HG02588 (cell line): Measurements from ENCODE around the gene MSH5.
"Not testable (repeated sequence)": the region's sequence is repeated elsewhere in the genome, so short reads cannot be mapped to it uniquely, and the experiment has no call there.

Experiments
- ATAC-seq: cut with Tn5 transposase; IDR thresholded peaks from one replicate; pipeline ENCODE4 v1.9.1; 2021; ENCODE audit warnings: mild to moderate bottlenecking, moderate library complexity; ENCODE audit not compliant: unreplicated experiment

The MSH5 gene

DNA sequence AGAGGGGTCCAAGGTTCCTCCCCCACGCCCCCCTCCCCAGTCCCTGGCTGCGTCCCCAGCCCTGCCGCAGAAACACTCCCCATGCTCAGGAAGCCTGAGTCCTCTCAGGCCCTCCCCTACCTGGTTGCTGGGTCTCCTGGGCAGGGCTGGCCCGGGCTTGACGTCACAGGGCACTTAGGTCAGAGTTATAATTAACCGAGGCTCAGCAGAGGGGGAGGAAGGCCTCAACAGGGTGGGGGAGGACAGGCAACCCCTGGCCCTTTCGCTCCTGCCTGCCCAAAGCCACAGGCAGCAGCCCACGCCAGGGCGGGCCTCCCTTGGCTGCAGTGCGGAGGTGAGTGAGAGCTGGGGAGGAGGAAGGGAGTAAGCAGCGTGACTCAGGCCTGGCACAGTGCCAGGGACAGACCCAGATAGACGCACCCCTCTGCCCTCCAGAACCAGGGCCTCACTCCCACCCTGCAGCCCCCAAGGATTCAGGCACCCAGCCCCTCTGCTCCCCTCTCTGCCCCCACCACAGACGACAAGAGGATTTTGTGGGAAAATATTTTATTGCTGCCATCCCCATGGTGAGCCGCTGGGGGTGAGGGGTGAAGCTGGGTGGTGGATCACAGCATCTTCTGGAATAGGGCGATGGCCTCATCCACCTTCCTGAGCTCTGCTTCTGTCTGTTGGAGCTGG is 37.3 kb downstream of the MSH5 start, which contains the start of gene VWA7:
TSS of gene VWA7 (minus strand) at position 340 of the 678 bp plus-strand sequence. CDS start 549 bp downstream, outside the sequence.
- ATAC-seq: peak; percentile 72

DNA sequence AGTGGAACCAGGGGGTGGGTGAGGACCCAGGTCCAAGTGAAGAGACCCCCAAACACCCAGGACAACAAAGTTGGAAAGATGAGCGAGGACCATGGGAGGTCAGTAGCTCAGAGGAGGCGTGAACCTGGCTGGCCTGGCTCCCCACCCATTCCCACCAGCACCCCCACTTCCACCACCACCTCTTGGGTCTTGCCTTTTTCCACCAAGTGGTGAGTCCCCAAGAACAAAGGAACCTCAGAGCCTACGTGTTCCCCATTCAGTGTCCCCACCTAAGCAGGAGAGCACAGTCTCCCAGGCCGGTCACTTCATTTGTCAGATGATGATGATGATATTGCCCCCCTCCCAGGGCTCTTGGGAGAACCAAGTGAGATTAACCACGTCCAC is 37.9 kb downstream of the MSH5 start:
- ATAC-seq: no peak

DNA sequence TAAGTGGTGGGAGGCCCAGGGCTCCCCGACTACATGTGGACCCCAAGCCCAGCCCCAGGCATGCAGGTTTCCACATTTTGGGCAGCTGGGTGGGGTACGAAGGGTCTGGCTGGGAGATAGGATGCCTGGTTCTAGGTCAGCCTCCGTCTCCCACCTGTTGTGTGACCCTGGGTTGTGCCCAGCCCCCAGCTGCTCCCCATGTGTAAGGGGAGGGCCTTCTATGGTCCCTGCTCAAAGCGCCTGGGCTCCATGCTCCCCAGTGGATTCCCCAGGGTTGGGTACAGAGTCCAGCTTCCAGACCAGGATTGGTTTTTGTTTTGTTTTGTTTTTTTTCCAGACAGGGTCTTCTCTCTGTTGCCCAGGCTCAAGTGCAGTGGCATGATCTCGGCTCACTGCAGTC is 38.4 kb downstream of the MSH5 start:
- ATAC-seq: no peak

DNA sequence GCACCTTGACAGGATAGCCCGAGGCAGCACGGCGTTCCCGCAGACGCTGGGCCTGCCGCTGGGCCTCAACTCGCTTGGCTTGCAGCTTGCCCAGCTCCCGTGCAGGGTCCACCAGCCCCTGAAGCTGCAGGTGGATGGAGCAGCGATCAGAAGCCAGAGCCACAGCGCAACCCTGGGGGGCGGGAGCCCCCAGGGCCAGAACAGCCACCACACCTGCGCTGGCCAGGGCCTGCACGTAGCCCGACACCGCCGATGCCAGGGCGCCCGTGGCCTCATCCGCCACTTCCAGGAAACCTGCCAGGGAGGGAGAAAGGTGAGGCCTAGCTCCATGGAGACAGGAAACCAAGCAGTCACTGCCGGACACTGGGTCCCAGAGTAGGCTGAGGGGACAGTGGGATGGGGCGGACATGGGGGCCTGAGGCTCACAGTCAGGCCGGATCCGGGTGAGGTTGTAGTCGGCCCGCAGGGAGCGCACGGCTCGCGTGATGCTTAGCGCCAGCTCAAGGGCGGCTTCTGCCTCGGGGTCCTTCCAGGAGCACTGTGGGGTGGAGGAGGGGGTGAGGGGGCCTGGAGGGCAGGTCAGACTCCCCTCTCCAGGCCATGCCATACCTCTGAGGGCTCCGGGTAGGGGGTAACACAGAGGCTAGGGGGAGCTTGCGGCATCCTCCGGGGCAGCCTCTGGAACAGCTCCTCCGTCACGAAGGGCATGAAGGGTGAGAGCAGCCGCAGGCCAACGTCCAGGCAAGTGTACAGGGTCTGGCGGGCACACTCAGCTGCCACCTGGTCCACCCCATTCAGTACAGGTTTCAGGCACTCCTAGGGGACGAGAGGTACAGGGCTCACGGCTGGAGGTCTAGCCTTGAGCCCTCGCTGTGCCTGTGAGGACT is 39.4 kb downstream of the MSH5 start:
- no peak for ATAC-seq

DNA sequence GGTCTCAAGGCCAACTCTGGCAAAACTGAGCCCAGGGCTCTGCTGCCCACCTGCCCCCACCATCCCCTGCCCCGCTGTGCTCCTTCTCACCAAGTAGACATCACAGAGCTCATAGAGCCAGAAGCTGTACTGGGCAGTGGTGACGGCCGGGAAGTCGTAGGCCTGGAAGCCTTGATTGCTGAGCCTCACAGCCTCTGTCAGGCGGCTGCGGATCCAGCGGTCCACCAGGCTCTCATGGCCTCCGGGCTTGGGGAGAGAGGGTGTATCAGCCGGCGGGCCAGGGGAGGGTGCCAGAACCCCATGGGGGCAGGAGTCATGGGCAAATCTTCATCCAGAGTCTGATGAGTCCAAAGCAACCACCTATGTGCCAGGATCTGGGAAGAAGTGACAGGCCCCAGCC is 40.1 kb downstream of the MSH5 start:
- ATAC-seq: no peak

DNA sequence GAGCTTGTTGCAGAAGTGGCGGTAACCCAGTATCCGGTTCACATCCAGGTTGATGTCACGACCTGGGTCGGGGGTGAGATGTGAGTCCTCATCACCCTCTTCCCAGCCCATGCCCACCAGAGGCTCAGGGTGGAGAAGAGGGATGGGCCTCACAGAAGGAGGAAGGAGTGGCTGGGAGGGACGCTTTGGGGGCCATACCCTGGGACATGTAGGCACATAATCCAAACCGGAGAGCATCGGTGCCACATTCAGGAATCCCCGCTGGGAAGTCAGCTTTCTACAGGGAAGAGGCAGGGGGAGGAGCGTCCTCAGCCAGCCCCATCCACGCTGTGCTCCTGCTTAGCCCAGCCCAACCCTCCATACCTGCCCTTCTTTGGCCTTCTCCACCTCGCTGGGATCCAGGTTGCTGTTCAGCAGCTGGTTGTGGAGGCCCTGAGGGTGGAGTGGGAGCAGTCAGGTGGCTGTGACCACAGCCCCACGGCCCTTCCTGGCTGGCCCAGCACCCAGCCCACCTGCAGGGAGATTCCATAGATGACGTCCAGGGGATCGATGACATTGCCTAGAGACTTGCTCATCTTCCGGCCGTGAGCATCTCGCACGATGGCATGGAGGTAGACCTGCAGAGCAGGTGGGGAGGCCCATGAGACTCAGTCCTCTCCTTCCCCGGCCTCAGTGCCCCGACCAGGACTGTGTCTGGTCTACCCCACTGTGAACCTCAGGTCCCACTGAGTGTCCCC is 40.9 kb downstream of the MSH5 start:
- ATAC-seq: no peak

DNA sequence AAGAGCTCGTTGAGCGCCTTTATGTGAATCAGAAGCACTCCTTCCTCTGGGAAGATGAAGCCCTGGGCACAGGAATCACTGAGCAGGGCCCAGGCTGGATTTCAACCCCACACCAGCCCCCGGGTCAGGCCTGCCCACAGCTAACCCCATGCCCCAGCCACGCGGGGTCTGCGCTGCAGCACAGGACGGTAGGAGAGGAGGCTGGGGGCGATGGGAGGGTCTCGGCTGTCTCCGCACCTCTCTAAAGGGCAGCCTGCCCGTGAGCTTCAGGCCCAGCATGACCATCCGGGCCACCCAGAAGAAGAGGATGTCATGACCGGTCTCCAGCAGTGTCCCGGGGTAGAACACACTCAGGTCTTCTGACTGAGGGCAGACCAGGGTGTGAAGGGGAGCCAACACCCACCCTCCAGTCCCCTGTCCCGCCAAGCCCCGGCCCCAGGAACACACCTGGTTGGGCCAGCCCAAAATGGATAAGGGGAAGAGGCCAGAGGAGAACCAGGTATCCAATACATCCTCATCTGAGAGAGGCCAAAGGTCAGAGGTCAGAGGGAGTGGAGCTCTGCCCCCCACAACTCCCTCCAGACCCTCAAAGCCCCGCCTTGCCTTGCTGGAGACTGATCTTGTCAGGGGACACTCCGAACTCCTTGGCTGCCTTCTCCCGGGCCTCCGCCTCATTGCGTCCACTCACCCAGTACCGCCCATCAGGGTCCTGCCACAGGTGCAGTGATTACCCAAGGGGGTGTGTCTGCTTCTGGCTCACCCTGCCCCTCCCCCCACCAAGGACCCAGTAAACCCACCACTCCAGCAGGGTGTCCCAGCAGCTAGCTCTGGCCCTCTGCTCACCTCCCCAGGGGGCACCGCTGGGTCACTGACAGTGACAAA is 41.7 kb downstream of the MSH5 start:
- no peak for ATAC-seq

DNA sequence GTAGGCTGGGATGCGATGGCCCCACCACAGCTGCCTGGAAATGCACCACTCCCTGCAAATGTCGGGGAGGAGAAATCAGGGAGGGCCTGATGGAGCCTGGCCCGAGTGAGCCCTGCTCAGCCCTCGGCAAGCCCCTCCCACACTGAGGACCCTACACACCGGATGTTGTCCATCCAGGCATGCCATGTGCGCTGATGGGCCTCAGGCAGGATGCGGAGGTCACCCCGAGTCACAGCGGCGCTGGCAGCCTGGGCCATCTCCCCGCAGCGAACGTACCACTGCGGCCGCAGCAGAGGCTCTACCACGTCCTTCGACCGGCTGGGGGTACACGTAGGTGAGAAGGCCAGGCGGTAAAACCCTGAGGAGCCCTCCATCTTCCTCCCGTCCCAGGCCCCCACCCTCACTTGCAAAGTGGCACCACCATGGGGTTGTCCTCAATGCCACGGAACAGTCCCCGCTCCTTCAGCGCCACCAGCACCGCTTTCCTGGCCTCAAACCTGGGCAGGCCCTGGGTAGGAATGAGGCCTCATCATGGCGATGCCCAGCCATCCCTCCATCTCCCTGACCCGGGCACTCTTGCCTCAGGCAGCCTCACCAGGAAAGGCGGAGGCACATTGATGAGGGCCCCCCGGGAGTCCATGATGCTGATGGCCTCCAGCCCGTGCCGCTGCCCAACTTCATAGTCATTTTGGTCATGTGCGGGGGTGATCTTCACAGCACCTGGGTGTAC is 42.5 kb downstream of the MSH5 start:
- ATAC-seq: no peak

DNA sequence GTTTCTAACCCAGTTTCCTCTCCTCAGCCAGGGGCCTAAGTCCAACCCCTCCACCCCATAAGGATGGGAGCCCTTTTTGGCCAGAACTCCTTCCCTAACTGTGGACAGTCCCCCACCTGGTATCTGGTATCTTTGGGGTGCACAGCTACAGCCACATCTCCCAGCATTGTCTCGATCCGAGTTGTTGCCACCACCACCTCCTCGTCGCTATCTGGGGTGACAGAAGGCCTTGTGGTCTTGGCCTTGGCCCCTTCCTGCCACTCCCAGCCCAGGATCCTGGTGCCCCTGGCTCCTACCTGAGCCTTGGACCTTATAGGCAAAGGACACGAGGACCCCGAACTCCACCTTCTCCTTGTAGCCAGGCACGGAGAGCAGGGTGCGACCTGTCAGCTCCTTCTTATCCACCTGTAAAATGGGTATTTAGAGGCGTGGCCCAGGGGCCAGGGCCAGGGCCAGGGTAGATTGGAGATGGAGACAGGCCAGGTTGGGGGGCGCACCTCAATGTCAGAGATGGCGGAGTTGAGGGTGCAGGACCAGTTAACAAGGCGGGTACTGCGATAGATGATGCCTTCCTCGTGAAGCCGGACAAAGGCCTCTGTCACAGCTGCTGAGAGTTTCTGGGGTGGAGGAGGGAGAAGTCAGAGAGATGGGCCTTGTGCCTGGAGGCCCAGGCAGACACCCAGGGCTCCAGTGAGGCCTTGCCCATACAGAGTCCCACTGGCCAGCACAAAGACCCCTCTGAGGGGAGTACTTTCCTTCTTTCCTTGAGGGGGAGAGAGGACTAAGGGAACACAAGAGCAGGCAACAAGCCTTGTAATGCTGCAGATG is 44.5 kb downstream of the MSH5 start:
- ATAC-seq: no peak

DNA sequence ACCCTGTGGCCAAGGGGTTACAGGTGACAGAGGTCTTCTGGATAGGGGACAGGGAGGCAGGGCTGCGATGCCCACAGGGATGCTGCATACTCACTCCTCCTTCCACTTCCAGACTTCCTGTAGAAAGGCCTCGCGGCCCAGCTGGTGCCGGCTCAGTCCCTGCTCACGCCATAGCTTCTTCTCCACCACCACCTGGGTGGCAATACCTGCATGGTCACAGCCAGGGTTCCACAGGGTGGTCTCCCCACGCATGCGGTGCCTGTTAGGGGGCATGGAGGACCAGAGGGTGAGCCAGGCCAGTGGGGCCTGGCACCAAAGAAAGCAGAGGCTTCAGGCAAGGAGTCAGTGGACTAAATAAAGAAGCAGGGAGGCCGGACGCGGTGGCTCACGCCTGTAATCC is 45.7 kb downstream of the MSH5 start:
- no peak for ATAC-seq

DNA sequence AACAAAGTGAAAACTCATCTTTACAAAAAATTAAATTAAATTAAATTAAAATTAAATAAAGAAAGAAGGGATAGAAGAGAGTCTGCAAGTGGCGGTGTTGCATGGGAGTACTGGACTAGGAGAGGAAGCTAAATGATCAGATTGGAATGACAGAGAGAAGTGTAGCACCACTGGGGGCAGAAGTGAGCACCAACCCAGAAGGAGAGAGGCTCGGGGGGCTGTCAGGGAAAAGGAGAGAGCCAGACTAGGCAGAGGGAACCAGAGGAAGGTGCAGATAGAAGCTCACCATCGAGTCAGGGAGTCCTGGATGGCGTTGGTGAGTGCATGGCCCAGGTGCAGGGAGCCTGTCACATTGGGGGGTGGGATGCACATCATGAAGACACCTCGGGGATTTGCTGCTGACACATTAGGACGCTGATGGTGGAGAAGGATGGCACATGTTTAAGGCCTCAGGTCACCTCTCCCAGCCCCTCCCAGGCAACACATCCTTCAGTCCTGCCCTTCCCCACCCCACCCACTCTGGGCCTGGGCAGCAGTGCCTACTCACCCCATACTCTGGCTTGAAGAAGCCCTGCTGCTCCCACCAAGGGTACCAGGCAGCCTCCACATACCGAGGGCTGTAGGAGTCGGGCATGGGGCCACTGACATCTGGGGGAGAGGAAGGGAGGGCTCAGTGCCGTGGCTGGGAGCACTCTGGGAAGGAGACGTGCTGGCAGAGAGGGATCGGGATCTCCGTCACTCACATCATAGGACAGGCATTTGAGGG is 51.7 kb downstream of the MSH5 start:
- ATAC-seq: no peak

DNA sequence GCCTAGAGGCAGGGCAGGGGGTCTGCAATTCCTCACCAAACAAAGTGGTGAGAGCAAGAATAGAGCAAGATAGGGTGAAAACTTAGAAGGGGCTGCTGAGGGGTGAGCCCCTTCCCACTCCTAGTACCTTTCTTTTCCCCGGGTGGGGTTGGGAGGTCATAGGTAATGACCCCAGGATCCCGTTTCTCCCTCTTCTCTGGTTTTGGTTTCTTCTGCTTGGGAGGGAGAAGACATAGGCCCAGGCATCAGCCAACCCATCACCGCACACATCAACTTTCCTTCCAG is 52.2 kb downstream of the MSH5 start:
- ATAC-seq: no peak

DNA sequence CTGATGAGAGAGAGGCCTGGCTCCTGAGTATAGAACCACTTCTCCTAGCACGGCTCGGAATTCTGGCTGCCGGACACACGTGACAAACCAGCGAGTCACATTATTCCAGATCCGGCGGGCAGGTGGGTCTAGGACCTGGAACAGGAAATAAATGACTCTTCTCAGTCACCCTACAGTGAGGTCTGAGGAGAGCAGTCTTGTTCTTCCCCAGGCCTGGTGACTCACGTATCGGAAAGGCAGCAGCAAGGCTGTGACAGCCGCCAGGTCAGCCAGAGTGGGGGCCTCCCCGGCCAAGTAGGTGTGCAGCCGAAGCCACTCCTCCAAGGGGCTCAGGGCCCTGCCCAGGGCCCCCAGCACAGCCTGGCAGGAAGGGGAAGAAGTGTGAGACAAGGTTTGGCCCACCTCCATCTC is 53.0 kb downstream of the MSH5 start:
- ATAC-seq: no peak

DNA sequence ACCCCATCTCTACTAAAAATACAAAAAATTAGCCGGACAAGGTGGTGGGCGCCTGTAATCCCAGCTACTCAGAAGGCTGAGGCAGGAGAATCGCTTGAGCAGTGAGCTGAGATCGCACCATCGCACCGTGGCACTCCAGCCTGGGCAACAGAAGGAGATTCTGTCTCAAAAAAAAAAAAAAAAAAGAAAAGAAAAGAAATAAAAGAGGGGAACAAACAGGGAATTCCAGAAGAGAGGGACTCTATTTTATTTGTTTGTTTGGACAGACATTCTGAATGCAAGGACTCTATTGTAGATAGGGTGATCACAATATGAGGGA is 54.1 kb downstream of the MSH5 start:
- ATAC-seq: not testable (repeated sequence)

DNA sequence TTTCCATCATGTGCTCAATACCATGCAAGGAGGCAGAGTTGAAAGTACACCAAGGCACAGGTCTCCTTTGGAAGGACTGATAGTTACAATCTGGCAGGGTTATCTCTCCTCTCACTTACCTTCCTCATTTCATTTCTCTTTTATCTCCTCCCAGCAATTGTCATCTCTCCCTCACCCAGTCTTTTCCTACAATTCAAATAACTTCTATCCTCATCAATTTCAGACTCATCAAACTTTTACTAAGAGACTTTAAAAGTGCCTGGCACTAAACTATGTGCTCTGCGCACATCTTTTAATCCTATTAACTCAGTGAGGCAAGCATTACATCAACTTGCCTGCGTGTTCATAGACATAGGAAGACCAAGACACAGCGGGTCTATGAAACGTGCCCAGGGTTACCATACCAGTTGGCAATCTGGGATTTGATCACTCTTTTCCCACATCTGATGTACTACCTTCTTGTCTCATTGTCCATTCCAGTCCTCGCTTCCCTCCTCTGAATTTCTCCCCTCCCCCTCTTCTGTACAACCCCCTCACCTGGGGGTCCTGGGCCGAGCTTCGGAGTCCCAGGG is 54.6 kb downstream of the MSH5 start:
- no peak for ATAC-seq

DNA sequence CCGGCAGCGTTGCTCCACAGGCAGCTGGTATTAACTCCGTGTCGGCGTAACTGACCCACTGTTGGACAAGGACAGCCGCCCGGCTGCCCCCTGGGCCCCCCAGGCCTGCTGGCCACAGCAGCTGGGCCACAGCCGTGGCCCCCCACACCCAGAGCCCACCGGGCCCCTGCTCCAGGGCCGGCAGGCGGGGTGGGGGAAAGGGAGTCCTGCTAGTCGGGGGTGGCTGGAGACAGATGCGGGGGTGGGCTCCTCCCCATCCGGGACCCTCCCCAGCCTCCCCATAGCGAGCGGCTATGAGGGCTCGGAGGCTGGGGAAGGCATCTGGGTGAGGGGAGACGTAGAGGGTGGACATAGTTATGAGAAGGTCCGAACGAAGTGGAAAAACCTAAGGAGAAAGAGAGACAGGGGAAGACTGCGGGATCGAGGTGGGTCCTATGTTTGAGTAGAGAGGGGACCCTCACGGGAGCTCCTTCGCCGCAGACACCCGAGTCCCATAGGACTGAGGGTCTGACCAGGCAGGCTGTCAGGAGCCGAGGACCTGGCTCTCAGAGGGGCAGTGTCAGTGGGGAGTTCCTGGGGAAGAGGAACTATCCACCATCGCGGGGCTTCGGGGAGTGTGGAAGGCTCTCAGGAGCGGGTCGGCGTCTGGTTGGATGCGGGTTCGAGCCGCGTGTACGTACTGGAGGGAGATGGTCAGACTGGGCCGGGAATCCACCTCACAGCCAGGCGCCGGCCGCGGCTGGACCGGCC is 55.2 kb downstream of the MSH5 start:
- peak; percentile 4 for ATAC-seq

DNA sequence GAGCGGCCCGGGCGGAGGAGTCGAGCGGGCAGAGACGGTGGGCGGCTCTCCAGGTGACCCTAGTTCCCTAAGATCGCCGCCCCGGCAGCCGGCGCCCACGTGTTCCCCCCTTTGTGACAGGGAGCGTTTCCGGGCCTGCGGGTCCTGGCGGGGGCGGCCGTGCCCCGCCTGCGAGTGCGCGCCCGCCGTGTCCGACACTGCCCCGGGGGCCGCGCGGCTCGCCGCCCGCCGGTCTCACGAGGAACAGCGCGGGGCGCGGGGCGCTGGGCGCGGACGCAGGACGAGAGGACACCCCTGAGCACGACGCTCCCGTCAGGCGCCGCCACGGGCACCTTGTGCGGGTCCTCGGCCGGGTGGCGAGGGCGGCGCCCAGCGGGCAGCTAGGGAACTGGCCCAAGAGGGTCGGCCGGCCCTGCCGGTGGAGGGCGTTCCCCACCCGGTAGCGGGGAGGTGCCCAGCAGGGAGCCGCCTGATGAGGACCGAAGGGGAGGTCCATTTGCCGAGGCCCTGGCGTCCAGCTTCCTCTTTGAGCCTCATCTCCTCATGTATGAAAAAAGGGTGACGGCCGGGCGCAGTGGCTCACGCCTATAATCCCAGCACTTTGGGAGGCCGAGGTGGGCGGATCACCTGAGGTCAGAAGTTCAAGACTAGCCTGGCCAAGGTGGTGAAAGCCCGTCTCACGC is 56.0 kb downstream of the MSH5 start, which contains the start of gene VARS1:
TSS of gene VARS1 (minus strand) at position 137 of the 683 bp plus-strand sequence. CDS start 535 bp downstream, outside the sequence.
- peak; percentile 78 for ATAC-seq
